Loucy (cell line): ENCODE data around the gene CIITA.

Experiments used
- CTCF ChIP-seq: fragments of 200-600 bp; sonication (generic); conservative IDR thresholded peaks from 2 replicates; pipeline ENCODE4 v1.5.1; 2014; ENCODE audit warnings: mild to moderate bottlenecking, antibody characterized with exemption, low read length
- EZH2phosphoT487 ChIP-seq: fragments of 200-600 bp; IDR thresholded peaks from 2 replicates; pipeline ENCODE4 v1.6.1; 2018; ENCODE audit warnings: antibody characterized with exemption, mild to moderate bottlenecking, moderate library complexity, borderline replicate concordance

GRCh38 chr16:10978124-10978523, 101.1 kb downstream of the CIITA start:
- TF ChIP-seq CTCF: no peak
- no peak for TF ChIP-seq EZH2phosphoT487
